ENCODE data around the gene CD69.

Gene CD69

GRCh38 chr12:9760699-9761418 lies at the start of gene CD69:
CD69 (minus strand) TSS chr12:9760901; CDS start chr12:9760820, 81 bp downstream.
- DNase-seq (ENCODE audit: low read depth) = peak; percentile 79

GRCh38 chr12:9809866-9810265 lies 49.2 kb upstream of the CD69 start:
- DNase-seq (ENCODE audit: low read depth) = no peak

DNA sequence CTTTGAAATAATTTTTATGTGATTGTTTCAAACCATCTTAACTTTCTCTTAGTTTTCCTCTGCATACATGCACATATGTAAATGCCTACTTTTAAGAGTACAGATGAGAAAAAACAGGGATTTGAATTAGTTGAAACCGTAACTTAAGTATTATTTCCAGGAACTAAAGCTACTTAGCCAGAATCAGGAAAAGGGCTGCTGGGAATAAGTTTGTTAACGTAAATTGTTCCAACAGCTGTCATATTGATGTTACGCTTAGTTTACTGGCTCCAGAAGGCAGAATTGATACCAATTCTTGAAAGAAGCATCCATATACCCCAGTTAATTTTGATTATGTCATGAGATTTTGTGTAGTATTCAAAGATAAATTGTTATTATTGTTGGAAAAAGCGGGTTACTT lies 48.6 kb upstream of the CD69 start:
- no peak for DNase-seq (ENCODE audit: low read depth)

DNA sequence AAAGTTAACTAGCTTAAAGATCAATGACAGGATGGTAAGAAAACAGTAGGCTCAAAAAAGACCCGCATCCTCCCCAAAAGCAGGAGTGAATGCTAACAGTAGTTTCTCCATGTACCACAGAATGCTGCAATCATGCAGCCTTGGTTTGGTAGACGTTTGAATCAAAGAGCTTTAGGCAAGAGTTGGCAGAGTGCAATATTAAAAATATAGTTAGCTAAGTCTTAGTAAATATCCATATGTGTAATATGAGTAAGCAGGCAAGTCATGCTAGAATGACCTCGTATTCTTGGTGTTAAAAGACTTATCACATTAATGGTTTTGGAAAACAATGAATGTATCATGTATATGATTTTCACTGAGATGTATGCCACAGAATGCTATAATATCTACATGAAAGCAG lies 47.8 kb upstream of the CD69 start:
- no peak for DNase-seq (ENCODE audit: low read depth)

DNA sequence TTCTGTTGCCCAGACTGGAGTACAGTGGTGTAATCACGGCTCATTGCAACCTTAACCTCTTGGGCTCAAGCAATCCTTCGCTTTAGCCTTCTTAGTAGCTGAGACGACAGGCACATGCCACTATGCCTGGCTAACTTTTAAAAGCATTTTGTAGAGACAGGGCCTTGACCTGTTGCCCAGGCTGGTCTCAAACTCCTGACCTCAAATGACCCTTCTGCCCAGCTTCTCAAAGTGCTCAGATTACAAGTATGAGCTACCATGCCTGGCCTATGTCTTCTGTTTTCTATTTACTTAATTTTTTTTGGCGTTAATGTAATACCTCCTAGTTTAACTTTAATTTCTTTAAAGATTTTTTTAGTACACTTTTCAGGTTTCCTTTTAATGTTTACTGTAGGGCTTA lies 46.0 kb upstream of the CD69 start:
- no peak for DNase-seq (ENCODE audit: low read depth)

DNA sequence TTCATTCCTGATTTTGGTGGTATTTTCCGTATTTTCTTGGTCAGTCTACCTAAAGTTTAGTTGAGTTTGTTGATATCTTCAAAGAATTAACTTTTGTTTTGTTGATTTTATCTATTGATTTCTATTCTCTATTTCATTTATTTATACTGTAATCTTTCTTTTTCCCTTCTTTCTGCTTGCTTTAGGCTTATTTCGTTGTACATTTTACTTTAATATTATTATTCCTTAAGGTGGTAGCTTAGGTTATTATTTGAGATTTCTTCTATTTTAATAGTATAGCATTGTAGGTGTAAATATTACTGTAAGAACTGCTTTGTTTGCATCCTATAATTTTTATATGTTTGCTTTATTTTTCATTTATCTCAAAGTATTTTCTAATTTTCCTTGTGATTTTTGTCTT lies 45.2 kb upstream of the CD69 start:
- no peak for DNase-seq (ENCODE audit: low read depth)

DNA sequence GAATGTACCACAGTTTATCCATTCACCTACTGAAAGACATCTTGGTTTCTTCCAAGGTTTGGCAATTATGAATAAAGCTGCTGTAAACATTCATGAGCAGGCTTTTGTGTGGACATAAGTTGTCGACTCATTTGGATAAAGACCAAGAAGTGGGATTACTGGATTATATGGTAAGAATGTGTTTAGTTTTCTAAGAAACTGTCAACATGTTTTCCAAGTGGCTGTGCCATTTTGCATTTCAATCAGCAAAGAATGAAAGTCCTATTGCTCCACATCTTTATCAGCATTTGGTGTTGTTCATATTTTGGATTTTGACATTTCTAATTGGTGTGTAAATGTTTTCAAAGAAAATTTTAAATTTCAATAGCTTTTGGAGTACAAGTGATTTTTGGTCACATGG lies 39.3 kb upstream of the CD69 start:
- DNase-seq (ENCODE audit: low read depth) = no peak

DNA sequence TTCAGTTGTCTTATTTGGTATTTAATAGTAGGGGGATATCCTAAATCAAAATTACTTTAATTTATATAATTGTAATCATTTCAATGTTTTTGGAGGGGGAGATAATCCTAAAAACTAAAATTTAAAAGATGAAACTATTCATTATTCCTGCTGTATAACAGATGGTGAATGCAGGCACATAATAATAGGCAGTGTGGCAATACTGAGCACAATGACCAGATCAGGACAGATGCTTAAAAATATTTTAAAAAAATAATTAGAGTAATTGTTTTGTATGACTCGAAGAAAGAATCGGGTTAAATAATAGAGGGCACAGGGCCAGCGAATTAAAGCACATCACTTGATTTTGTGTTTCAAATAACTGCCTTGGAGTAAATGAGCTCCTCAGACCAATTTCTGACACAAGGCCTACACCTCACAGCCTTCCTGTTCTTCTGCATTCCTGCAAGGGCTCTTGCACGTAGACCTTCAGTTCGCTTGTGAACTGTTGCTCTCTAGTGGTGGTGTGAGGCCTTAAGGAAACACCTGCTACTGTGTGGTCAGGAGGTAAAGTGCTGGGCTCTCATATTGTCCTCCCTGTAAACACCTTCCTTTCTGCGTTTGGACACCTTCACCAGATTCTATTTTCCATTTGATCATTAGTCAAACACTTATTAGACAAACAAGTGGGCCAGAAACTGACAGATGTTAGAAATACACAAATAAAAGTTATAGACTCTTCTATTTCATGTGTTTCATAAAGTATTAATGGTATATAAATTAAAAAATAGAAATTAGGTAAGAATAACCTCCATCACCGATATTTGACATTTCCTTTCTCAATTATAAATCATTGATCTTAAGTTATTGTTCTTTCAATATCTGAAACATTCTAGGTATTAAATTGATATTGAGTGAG lies 37.3 kb upstream of the CD69 start:
- peak; percentile 68 for DNase-seq (ENCODE audit: low read depth)

DNA sequence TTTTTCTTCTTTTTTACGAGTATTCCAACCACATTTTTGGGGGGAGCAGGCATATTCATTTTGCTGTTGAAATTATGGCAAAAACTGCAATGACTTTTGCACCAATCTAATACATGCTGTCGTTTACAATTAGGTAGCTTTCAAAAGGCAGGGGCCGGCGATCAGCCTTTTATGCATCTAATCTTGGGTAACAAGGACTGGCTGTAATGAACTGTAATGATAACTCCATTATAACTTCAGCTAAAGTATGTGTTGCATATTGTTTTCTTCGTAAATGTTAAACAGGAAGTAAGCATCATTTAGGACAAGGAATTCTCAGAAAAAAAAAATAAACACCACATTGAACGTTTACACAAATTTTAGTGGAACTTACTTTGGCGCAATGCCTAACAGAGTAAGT lies 36.3 kb upstream of the CD69 start:
- DNase-seq (ENCODE audit: low read depth) = no peak

DNA sequence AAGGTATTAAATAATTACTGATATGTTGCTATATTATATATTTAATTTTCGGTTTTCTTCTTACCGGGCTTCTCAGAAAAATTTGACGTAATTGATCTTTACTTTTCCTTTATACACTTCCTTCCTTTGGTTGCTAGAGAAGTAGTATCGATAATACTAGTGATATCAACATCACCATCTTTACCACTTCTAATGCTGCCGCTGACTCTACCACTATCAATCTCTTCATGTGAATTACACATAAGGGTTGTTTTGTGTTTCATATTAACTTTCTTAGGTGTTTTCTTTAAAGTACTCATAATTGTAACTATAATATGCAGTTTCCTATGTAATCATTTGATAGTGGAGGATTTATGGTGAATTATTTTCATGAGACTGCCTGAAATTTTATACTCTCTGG lies 35.6 kb upstream of the CD69 start:
- DNase-seq (ENCODE audit: low read depth) = no peak

- DNase-seq (ENCODE audit: low read depth) = no peak
Measured at GRCh38 chr12:9795945-9796344, 35.2 kb upstream of the CD69 start.

GRCh38 chr12:9794484-9795093 lies 33.9 kb upstream of the CD69 start:
- DNase-seq (ENCODE audit: low read depth) = no peak

DNA sequence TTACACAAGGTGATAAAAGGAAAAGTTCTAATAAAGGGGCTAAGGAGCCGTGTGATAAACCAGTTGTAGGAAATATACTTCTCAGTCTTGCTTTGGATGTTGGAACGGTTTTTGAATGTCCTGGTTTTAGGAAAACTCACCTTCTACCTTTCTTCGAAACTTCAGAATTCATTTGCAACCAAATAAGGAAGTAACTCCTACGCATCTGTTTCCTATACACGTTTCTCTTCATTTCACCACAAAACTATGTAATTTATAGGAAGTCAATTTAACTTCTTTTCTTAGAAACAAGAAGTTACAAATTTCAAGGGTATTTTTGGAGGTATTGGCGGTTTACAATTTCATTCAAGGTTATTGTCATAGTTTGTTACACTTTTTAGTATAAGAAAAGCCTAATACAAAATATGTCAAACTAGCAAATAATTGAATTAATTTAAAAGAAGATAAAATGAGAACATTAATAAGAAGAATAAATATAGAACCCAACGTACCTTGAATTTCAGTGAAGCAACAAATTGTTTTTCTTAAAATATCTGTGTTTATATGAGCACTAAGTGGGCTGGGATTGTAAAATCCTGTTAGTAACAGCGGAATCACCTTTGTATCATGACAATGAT lies 33.2 kb upstream of the CD69 start:
- no peak for DNase-seq (ENCODE audit: low read depth)

- DNase-seq (ENCODE audit: low read depth) = no peak
Measured at GRCh38 chr12:9792961-9793617, 32.4 kb upstream of the CD69 start.

DNA sequence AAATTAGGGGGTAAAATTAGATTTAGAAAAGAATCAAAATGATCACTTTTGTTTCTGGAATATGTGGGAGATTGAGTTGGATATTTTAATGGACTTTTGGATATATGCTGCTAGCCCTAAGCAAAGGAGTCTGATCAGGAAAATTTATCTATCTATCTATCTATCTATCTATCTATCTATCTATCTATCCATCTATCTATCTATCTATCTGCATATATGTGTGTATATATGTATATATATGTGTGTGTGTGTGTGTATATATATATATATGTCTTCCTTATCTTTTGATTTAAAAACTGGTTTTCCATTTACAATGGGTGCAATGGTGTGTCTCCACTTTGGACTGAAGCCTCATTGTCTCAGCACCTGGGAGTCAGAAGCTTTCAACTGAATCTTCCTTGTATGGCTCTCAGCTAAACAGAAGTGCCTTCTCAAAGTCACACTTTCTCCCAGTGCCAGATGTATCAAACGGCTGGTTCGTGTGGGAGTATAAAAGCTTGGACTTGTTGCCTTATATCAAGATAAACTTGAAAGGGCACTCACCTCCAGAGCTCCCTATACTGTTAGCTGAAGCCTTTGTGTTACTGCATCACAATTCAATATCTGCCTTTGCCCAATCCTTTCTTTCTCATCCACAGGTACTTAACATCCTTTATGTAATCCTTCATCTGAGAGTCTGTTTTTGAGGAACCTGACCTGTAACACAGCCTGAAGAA lies 31.6 kb upstream of the CD69 start:
- no peak for DNase-seq (ENCODE audit: low read depth)

- DNase-seq (ENCODE audit: low read depth) = no peak
Measured at GRCh38 chr12:9786726-9787717, 26.3 kb upstream of the CD69 start.

- no peak for DNase-seq (ENCODE audit: low read depth)
Measured at GRCh38 chr12:9784816-9785215, 24.1 kb upstream of the CD69 start.

GRCh38 chr12:9784326-9784725 lies 23.6 kb upstream of the CD69 start:
- DNase-seq (ENCODE audit: low read depth) = no peak

DNA sequence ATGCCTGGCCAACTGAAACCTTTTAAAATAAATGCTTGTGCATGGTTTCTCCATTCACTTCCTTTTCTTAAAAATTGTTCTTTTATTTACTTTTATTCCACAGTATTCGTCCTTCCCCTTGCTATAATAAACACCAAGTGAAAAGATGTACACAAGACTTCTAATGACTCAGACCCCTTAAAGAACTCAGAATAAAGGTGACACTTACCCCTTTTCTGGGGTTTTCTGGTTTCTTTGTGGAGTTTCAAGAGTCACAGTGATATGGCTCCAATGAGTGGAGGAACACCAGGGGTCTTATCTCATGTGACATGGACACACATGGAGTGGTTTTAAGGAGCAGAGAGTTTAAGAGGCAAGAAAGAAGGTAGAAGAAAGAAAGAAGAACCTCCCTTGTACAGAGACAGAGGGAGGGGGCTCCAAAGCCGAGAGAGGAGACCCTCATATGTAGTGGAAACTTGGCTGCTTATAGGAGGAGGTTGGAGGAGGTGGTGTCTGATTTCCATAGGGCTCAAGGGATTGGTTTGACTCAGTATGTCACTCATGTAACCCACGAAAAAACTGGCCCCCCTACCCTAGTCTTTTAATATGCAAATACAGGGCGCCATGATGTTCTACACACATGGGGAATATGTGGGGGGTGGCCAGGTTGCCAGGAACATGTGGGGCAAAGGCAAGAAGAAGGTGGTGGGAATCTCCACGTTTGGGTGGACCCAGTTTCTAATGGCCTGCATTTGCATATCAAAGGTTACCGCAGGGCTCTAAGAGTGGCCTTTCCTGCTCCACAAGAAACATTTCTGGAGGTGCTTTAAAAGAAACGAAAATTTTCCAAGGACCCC lies 22.1 kb upstream of the CD69 start:
- no peak for DNase-seq (ENCODE audit: low read depth)
